Measurements from ENCODE around the gene TTC32.

TTC32 gene

GRCh38 chr2:19863303-19864041, 38.3 kb downstream of the TTC32 start:
- no peaks in the 10 kb centered on the region for H3K9me3 ChIP-seq (ENCODE audit: control insufficient read depth, low read length)
- no peak overlapping the region for H3K27ac ChIP-seq (ENCODE audit: low read depth, low read length, severe bottlenecking)
- no peak overlapping the region for H3K4me3 ChIP-seq (ENCODE audit: extremely low read depth, insufficient read depth, low read length, poor library complexity, severe bottlenecking)
- no peaks in the 10 kb centered on the region for H3K36me3 ChIP-seq (ENCODE audit: control insufficient read depth, insufficient read depth, low read length)
- H3K4me1 ChIP-seq (ENCODE audit: control insufficient read depth, insufficient read depth, low read length, poor library complexity, severe bottlenecking): peaks cover 4% of the 10 kb centered on the region
- WGBS, 2 experiments (ENCODE audit: insufficient coverage in 2 of 2): 19 to 23% methylated on average over 32 to 33 of the region's 33 CpGs

GRCh38 chr2:19861813-19862212, 40.0 kb downstream of the TTC32 start:
- Histone ChIP-seq H3K9me3 (ENCODE audit: control insufficient read depth, low read length) (no peaks in the 10 kb centered on the region), H3K27ac (ENCODE audit: low read depth, low read length, severe bottlenecking) (no peak overlapping the region), H3K4me1 (ENCODE audit: control insufficient read depth, insufficient read depth, low read length, poor library complexity, severe bottlenecking) (peaks cover 6% of the 10 kb centered on the region), H3K4me3 (ENCODE audit: extremely low read depth, insufficient read depth, low read length, poor library complexity, severe bottlenecking) (no peak overlapping the region), H3K36me3 (ENCODE audit: control insufficient read depth, insufficient read depth, low read length) (no peaks in the 10 kb centered on the region)
- 86 to 89% methylated on average over 1 of the region's 1 CpG for WGBS, 2 experiments (ENCODE audit: insufficient coverage in 2 of 2)

GRCh38 chr2:19860022-19860421, 41.8 kb downstream of the TTC32 start:
- no peak overlapping the region for H3K27ac ChIP-seq (ENCODE audit: low read depth, low read length, severe bottlenecking)
- no peaks in the 10 kb centered on the region for H3K9me3 ChIP-seq (ENCODE audit: control insufficient read depth, low read length)
- peaks cover 6% of the 10 kb centered on the region for H3K4me1 ChIP-seq (ENCODE audit: control insufficient read depth, insufficient read depth, low read length, poor library complexity, severe bottlenecking)
- H3K4me3 ChIP-seq (ENCODE audit: extremely low read depth, insufficient read depth, low read length, poor library complexity, severe bottlenecking): no peak overlapping the region
- 89 to 92% methylated on average over 5 to 6 of the region's 6 CpGs for WGBS, 2 experiments (ENCODE audit: insufficient coverage in 2 of 2)
- no peaks in the 10 kb centered on the region for H3K36me3 ChIP-seq (ENCODE audit: control insufficient read depth, insufficient read depth, low read length)

DNA sequence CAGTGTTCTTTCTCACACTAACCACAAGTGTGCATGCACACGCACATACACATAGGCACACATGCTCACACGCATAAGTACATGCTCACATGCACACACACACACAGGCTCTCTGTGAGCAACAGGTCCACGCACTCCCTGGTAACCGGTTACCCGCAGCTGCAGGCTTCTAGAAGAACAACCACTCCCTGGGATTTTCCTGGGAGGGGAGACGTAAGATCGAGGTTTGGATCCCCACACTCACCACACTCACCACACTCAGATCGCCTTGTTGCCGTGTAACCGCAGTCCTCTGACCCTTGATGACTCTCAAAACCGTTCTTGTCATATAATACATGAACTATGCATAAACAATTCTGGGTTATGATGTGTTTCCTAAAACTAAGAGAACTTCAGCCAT, 42.2 kb downstream of the TTC32 start:
- no peak overlapping the region for H3K27ac ChIP-seq (ENCODE audit: low read depth, low read length, severe bottlenecking)
- peaks cover 6% of the 10 kb centered on the region for H3K4me1 ChIP-seq (ENCODE audit: control insufficient read depth, insufficient read depth, low read length, poor library complexity, severe bottlenecking)
- H3K4me3 ChIP-seq (ENCODE audit: extremely low read depth, insufficient read depth, low read length, poor library complexity, severe bottlenecking): no peak overlapping the region
- H3K36me3 ChIP-seq (ENCODE audit: control insufficient read depth, insufficient read depth, low read length): no peaks in the 10 kb centered on the region
- 89 to 96% methylated on average over 7 to 8 of the region's 11 CpGs for WGBS, 2 experiments (ENCODE audit: insufficient coverage in 2 of 2)
- H3K9me3 ChIP-seq (ENCODE audit: control insufficient read depth, low read length): no peaks in the 10 kb centered on the region

DNA sequence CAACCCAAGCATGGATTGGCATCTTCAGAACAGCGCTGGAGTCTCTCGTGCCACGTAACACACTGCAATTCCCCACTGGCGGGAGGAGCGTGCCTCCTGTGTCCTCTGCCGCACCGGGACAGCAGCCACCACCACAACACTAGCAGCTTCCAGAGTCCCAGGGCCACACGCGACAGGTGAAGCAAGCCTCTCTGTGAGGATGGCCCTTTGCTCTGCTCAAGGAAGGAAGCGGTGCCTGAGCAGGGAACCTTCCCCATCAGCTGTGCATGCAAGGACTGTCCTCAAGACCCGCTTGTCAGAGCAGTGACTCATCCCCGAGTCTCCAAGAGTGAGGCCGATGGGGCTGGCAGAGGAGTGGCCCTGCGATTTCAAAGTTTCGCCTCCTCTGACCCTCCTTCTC, 44.0 kb downstream of the TTC32 start:
- no peak overlapping the region for H3K4me3 ChIP-seq (ENCODE audit: extremely low read depth, insufficient read depth, low read length, poor library complexity, severe bottlenecking)
- H3K27ac ChIP-seq (ENCODE audit: low read depth, low read length, severe bottlenecking): no peak overlapping the region
- H3K36me3 ChIP-seq (ENCODE audit: control insufficient read depth, insufficient read depth, low read length): no peaks in the 10 kb centered on the region
- no peaks in the 10 kb centered on the region for H3K9me3 ChIP-seq (ENCODE audit: control insufficient read depth, low read length)
- 85 to 87% methylated on average over 10 to 15 of the region's 15 CpGs for WGBS, 2 experiments (ENCODE audit: insufficient coverage in 2 of 2)
- H3K4me1 ChIP-seq (ENCODE audit: control insufficient read depth, insufficient read depth, low read length, poor library complexity, severe bottlenecking): peaks cover 6% of the 10 kb centered on the region

- peaks cover 6% of the 10 kb centered on the region for H3K4me1 ChIP-seq (ENCODE audit: control insufficient read depth, insufficient read depth, low read length, poor library complexity, severe bottlenecking)
- H3K27ac ChIP-seq (ENCODE audit: low read depth, low read length, severe bottlenecking): no peak overlapping the region
- H3K4me3 ChIP-seq (ENCODE audit: extremely low read depth, insufficient read depth, low read length, poor library complexity, severe bottlenecking): no peak overlapping the region
- no peaks in the 10 kb centered on the region for H3K36me3 ChIP-seq (ENCODE audit: control insufficient read depth, insufficient read depth, low read length)
- no peaks in the 10 kb centered on the region for H3K9me3 ChIP-seq (ENCODE audit: control insufficient read depth, low read length)
- WGBS, 2 experiments (ENCODE audit: insufficient coverage in 2 of 2): 98% methylated on average over 5 of the region's 7 CpGs
Measured at GRCh38 chr2:19857100-19857499, 44.7 kb downstream of the TTC32 start.

DNA sequence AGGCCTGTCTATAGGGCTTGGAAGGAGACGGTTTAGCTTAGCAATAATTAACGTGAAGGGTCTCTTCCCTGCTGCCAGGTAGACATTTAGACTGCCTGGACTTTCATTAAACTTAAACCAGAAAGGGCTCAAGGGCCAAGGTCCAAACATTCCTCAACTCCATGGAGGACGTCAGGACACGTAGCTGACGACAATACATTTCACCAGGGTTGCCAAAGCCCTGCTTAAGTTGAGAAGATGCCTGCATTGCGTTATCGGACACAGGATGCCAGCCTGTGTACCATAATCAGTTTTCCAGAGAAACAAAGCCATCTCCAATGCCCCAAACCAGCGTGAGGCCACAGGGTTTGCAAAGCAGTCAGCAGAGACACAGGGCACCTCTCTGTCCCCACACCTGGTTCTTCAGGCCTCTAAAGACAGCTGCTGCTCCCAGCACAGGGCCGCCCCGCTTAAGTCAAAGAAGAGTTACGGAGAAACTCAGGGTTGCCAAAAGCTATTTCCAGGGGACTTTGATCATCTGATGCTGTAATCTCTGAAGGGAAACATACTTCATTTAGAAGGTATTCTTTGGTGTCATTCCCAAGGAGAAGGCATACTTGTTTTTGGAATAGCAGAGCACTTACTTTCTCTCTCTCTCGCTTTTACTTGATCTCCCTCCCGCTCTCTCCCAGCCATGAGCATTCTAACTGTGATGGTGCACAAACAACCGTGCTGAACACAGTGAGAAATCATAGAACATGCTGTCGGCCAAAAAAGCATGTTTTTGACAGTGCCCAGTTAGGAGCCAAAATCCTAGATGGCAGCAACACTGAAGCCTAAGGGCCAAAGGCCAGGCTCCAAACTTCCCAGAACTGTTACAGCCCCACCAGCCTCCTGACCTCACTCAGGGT, 46.0 kb downstream of the TTC32 start:
- no peaks in the 10 kb centered on the region for H3K9me3 ChIP-seq (ENCODE audit: control insufficient read depth, low read length)
- H3K36me3 ChIP-seq (ENCODE audit: control insufficient read depth, insufficient read depth, low read length): no peaks in the 10 kb centered on the region
- WGBS, 2 experiments (ENCODE audit: insufficient coverage in 2 of 2): 94 to 95% methylated on average over 13 to 15 of the region's 15 CpGs
- no peak overlapping the region for H3K27ac ChIP-seq (ENCODE audit: low read depth, low read length, severe bottlenecking)
- H3K4me3 ChIP-seq (ENCODE audit: extremely low read depth, insufficient read depth, low read length, poor library complexity, severe bottlenecking): no peak overlapping the region
- peaks cover 6% of the 10 kb centered on the region for H3K4me1 ChIP-seq (ENCODE audit: control insufficient read depth, insufficient read depth, low read length, poor library complexity, severe bottlenecking)

- Histone ChIP-seq H3K36me3 (ENCODE audit: control insufficient read depth, insufficient read depth, low read length) (no peaks in the 10 kb centered on the region), H3K9me3 (ENCODE audit: control insufficient read depth, low read length) (no peaks in the 10 kb centered on the region), H3K4me3 (ENCODE audit: extremely low read depth, insufficient read depth, low read length, poor library complexity, severe bottlenecking) (no peak overlapping the region), H3K27ac (ENCODE audit: low read depth, low read length, severe bottlenecking) (no peak overlapping the region), H3K4me1 (ENCODE audit: control insufficient read depth, insufficient read depth, low read length, poor library complexity, severe bottlenecking) (peaks cover 6% of the 10 kb centered on the region)
- 88 to 90% methylated on average over 15 to 17 of the region's 20 CpGs for WGBS, 2 experiments (ENCODE audit: insufficient coverage in 2 of 2)
Measured at GRCh38 chr2:19854596-19855541, 46.9 kb downstream of the TTC32 start.

DNA sequence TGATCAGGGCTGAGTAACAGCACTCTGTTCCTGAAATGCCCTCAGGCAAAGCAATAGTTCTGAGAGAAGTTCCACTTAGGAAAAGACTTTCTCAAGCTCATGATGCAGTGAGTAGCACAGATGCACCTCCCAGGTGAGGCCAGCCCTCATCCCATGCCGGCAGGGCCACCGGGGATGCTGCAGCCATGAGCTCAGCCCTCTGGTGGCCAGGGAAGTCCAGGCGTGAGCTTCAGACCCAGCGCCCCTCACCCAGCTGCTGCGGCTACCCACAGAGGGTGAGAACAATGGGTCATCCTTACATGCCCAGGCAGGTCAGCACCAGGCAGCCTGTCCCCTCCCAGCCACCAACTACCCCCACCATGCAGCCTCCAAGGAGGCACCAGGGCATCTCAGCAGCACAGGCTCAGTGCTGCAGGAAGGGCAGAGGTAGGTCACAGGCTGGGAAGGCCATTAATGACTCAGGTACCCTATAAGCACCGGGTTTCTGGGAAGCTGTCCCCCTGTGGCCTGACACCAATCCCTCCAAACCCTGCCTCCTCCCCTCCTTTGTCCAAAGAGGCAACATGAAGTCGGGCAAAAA, 50.6 kb downstream of the TTC32 start:
- no peak overlapping the region for H3K27ac ChIP-seq (ENCODE audit: low read depth, low read length, severe bottlenecking)
- H3K4me1 ChIP-seq (ENCODE audit: control insufficient read depth, insufficient read depth, low read length, poor library complexity, severe bottlenecking): no peaks in the 10 kb centered on the region
- H3K4me3 ChIP-seq (ENCODE audit: extremely low read depth, insufficient read depth, low read length, poor library complexity, severe bottlenecking): no peak overlapping the region
- WGBS, 2 experiments (ENCODE audit: insufficient coverage in 2 of 2): 65 to 69% methylated on average over 6 of the region's 7 CpGs
- H3K36me3 ChIP-seq (ENCODE audit: control insufficient read depth, insufficient read depth, low read length): no peaks in the 10 kb centered on the region
- no peaks in the 10 kb centered on the region for H3K9me3 ChIP-seq (ENCODE audit: control insufficient read depth, low read length)
